ENCODE measurements around the gene DSC3. TPM values are rescaled to one million over a fixed set of nuclear protein-coding genes. Genes with fewer than 3 reads are reported as not detected.
"Not testable (repeated sequence)": the region's sequence is repeated elsewhere in the genome, so short reads cannot be mapped to it uniquely, and the experiment has no call there.

DSC3 gene
- total RNA-seq, 2 donors from 2014 or later, result 13.5 to 32.1 TPM

DNA sequence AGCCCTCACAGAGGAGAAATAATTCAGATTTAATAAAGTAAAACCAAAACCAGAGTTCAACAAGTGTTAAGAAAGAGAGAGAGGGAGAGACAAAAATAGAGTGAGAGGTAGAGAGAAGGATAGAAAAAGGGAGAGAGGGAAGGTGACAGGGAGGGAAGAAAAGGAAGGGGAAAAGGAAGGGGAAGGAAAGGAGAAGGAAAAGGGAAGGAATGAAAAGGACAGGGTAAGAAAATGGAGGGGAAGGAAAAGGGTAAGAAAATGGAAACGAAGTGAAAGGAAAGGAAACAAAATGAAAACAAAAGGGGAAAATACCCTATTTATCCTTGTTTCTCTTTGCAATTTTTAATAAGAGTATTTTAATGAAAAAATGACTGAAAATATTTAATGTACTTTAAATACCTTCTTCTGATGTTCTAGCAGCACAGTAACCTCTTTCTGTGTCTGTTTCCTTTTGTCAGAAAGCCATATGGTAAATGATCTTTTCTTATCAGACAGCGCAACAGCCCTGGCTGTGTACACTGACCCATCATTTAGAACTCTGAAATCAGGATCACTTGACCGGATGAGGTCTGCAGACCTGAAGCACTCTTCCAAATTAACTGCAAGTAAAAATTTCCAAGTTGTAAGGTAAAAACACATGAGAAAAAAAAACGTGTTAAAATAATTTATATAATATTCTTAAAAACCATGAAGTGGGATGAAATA, 11.8 kb downstream of the DSC3 start:
- intact Hi-C loops (cut with DNase I), result no loop called here
- Histone ChIP-seq H3K27ac (no peak overlapping the region), H3K4me3 (no peak overlapping the region), H3K36me3 (no peaks in the 10 kb centered on the region), H3K4me1 (replicated peaks) (no peaks in the 10 kb centered on the region), H3K9me3 (no peaks in the 10 kb centered on the region), H3K27me3 (replicated peaks; ENCODE audit: insufficient read depth) (no peaks in the 10 kb centered on the region)
- TF ChIP-seq POLR2A (IDR thresholded peaks at IDR 0.05) (no peak), POLR2AphosphoS5 (IDR thresholded peaks at IDR 0.05) (no peak)
- TF ChIP-seq, protein P1, sequence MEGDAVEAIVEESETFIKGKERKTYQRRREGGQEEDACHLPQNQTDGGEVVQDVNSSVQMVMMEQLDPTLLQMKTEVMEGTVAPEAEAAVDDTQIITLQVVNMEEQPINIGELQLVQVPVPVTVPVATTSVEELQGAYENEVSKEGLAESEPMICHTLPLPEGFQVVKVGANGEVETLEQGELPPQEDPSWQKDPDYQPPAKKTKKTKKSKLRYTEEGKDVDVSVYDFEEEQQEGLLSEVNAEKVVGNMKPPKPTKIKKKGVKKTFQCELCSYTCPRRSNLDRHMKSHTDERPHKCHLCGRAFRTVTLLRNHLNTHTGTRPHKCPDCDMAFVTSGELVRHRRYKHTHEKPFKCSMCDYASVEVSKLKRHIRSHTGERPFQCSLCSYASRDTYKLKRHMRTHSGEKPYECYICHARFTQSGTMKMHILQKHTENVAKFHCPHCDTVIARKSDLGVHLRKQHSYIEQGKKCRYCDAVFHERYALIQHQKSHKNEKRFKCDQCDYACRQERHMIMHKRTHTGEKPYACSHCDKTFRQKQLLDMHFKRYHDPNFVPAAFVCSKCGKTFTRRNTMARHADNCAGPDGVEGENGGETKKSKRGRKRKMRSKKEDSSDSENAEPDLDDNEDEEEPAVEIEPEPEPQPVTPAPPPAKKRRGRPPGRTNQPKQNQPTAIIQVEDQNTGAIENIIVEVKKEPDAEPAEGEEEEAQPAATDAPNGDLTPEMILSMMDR (IDR thresholded peaks at IDR 0.05), result no peak
- 77% methylated on average over 4 of the region's 4 CpGs for WGBS
- no peak for DNase-seq (ENCODE audit: low spot score)

GRCh38 chr18:31015715-31016434, 26.7 kb downstream of the DSC3 start:
- TF ChIP-seq POLR2AphosphoS5 (IDR thresholded peaks at IDR 0.05) (no peak), POLR2A (IDR thresholded peaks at IDR 0.05) (no peak)
- TF ChIP-seq, protein P1 (IDR thresholded peaks at IDR 0.05), result no peak
- Histone ChIP-seq H3K27me3 (replicated peaks; ENCODE audit: insufficient read depth) (no peaks in the 10 kb centered on the region), H3K9me3 (no peaks in the 10 kb centered on the region), H3K4me1 (replicated peaks) (no peaks in the 10 kb centered on the region), H3K4me3 (no peak overlapping the region), H3K36me3 (no peaks in the 10 kb centered on the region), H3K27ac (no peak overlapping the region)
- no peak for DNase-seq (ENCODE audit: low spot score)
- 93% methylated on average over 3 of the region's 3 CpGs for WGBS
- intact Hi-C loops (cut with DNase I), result no loop called here

DNA sequence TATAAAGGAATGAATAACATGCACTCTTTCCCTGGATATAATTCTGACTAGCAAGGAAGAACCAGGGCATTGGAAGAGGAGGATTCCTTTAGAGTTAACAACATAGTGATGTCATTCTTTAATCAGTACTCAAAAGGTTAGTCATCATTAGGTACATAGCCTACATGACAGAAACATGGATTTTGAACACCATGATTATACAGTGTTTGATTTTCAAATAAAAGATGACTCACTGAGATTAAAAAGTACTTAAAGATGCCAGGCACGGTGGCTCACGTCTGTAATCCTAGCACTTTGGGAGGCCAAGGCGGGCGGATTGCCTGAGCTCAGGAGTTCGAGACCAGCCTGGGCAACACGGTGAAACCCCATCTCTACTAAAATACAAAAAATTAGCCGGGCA, 31.1 kb downstream of the DSC3 start:
- 74% methylated on average over 7 of the region's 7 CpGs for WGBS
- DNase-seq (ENCODE audit: low spot score); H3K4me3 ChIP-seq; H3K9me3 ChIP-seq; H3K4me1 ChIP-seq (replicated peaks); intact Hi-C loops (cut with DNase I); H3K27me3 ChIP-seq (replicated peaks; ENCODE audit: insufficient read depth); H3K27ac ChIP-seq; H3K36me3 ChIP-seq: not testable (repeated sequence)
- TF ChIP-seq POLR2AphosphoS5 (IDR thresholded peaks at IDR 0.05), result peak; percentile 15

- intact Hi-C loops (cut with DNase I), result no loop called here
- Histone ChIP-seq H3K27me3 (replicated peaks; ENCODE audit: insufficient read depth) (no peaks in the 10 kb centered on the region), H3K9me3 (no peaks in the 10 kb centered on the region), H3K4me3 (no peak overlapping the region), H3K4me1 (replicated peaks) (no peaks in the 10 kb centered on the region), H3K36me3 (no peaks in the 10 kb centered on the region), H3K27ac (no peak overlapping the region)
- no peak for TF ChIP-seq POLR2AphosphoS5 (IDR thresholded peaks at IDR 0.05)
- TF ChIP-seq POLR2A (IDR thresholded peaks at IDR 0.05), result no peak
- TF ChIP-seq, protein P1 (IDR thresholded peaks at IDR 0.05), result no peak
- 94% methylated on average over 4 of the region's 4 CpGs for WGBS
- no peak for DNase-seq (ENCODE audit: low spot score)
Measured at GRCh38 chr18:31010601-31011000, 31.9 kb downstream of the DSC3 start.

DNA sequence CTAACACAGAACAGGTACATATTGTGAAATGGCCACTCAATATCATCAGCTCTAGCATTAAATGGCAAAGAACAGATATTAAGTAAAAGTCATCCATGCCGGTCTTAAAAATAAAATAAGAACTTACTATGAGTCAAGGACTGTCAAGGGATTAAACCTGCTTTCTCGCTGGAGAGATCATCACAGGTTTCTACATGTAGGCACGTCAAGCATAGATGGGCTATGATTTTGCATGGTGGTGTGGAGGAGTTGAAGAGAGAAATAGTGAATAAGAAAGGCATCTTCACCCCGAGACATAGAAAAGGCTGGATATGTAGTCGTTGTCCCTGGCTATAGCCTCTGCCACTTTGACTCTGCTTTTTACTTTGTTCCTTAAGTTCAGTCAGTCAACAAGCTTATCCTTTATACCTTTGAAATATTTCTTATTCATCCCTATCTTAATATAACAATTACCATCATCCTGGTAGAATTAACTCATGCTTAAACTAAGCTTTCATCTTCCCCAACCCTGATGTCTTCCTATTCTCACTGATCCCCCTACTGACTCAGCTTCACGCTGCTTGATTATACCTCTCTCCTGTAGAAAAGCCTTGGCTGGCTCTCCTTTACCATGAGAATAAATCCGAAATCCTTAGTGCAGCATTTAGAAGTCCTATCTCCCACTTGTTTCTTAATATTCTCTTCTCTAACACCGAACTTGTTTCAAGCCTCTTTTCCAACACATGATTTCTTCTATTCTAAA, 42.5 kb downstream of the DSC3 start:
- DNase-seq (ENCODE audit: low spot score), result no peak
- Histone ChIP-seq H3K4me3 (no peak overlapping the region), H3K9me3 (no peaks in the 10 kb centered on the region), H3K27me3 (replicated peaks; ENCODE audit: insufficient read depth) (no peaks in the 10 kb centered on the region), H3K27ac (no peak overlapping the region), H3K36me3 (no peaks in the 10 kb centered on the region), H3K4me1 (replicated peaks) (no peaks in the 10 kb centered on the region)
- intact Hi-C loops (cut with DNase I), result no loop called here
- TF ChIP-seq, protein P1 (IDR thresholded peaks at IDR 0.05), result no peak
- TF ChIP-seq POLR2A (IDR thresholded peaks at IDR 0.05), result no peak
- no peak for TF ChIP-seq POLR2AphosphoS5 (IDR thresholded peaks at IDR 0.05)
- 73% methylated on average over 8 of the region's 8 CpGs for WGBS
